ENCODE results near the gene STARD7. TPM values are rescaled to one million over a fixed set of nuclear protein-coding genes. Genes with fewer than 3 reads are reported as not detected.
"Not testable (repeated sequence)": the region's sequence is repeated elsewhere in the genome, so short reads cannot be mapped to it uniquely, and the experiment has no call there.

Gene STARD7
- total RNA-seq = 135 and 145 TPM in 2 replicates

GRCh38 chr2:96208143-96209010, at the start of gene STARD7:
TSS of gene STARD7 (minus strand) at chr2:96208827. CDS start at chr2:96208434, 393 bp downstream.
- peak; percentile 91 for DNase-seq (ENCODE audit: low read depth)

DNA sequence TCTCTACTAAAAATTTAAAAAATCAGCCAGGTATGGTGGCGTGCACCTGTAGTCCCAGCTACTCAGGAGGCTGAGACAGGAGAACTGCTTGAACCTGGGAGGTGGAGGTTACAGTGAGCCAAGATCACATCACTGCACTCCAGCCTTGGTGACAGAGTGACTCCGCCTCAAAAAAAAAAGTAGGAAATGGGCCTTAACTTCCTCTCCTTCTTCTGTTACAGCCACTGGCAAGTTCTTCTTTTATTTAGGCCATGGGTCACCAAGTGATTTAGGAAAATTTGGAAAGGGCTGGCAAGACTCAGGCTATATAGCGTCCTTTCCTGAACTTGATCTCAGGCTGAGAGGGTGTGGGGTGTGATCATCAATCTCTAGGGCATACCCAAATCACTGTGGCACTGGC, 49.1 kb upstream of the STARD7 start:
- not testable (repeated sequence) for DNase-seq (ENCODE audit: low read depth)

GRCh38 chr2:96256611-96257113, 48.0 kb upstream of the STARD7 start:
- DNase-seq (ENCODE audit: low read depth) = no peak

- DNase-seq (ENCODE audit: low read depth) = no peak
These were observed 45.9 kb upstream of the STARD7 start for GRCh38 chr2:96254571-96254970.

- DNase-seq (ENCODE audit: low read depth) = no peak
These were observed 44.4 kb upstream of the STARD7 start for GRCh38 chr2:96253006-96253405.

DNA sequence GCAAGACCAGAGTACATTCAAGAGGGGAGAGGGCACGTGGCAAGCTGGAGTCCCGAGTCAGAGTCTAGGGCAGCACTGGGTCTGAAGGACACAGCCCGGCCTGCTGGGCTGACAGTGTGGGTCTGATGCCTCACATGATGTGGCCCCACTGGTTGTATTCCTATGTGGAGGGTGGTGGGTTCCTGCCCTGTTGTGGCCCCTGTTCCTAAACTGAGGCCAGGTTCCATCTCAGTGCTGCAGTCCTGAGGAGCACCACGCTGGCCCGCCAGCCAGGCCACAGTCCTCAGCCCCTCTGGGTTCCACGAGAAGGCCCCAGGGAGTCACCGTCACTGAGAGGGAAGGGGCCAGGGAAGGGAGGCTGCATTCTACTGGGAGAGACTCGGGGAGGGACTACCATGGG, 43.9 kb upstream of the STARD7 start:
- no peak for DNase-seq (ENCODE audit: low read depth)

DNA sequence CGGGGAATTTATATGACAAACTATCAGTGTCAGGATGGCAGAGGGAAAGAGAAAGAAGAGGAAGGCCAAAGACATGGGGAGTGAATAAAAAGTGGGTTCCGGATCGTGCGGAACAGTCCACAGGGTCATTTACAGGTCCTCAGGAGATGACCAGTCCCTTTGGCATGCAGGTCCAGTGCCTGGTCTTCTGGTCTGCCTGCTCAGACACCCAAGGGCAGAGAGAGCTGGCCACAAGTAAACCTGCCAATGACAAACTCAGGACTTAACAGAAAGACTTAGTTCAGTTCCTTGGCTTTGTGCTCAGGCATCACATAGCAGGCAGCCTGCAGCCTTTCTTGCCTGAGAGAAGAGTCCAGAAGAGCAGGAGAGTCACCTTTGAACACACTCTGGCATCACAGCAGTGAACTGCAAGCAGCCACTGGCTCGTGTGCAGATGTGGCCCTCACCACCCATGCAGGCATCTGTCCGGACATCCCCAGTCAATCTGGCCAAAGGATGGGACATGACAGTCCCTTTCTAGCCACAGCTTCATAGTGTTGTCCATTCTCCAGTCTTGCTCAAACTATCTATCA, 43.2 kb upstream of the STARD7 start:
- DNase-seq (ENCODE audit: low read depth) = peak; percentile 97

- no peak for DNase-seq (ENCODE audit: low read depth)
These were observed 41.6 kb upstream of the STARD7 start for GRCh38 chr2:96250188-96250587.

GRCh38 chr2:96249654-96250053, 41.0 kb upstream of the STARD7 start:
- no peak for DNase-seq (ENCODE audit: low read depth)

- no peak for DNase-seq (ENCODE audit: low read depth)
These were observed 40.0 kb upstream of the STARD7 start for GRCh38 chr2:96248624-96249023.

DNA sequence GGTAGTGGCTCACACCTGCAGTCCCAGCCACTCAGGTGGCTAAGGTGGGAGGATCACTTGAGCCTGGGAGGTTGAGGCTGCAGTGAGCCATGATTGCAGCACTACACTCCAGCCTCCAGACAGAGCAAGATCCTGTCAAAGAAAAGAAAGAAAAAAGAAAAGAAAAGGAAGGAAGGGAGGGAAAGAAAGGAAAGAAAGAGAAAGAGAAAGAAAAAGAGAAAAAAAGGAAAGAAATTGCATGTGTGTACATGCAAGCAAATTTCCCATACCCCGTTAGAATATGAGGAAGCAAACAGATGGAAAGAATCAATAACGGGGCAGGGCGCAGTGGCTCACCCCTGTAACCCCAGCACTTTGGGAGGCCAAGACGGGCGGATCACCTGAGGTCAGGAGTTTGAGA, 39.3 kb upstream of the STARD7 start:
- no peak for DNase-seq (ENCODE audit: low read depth)

DNA sequence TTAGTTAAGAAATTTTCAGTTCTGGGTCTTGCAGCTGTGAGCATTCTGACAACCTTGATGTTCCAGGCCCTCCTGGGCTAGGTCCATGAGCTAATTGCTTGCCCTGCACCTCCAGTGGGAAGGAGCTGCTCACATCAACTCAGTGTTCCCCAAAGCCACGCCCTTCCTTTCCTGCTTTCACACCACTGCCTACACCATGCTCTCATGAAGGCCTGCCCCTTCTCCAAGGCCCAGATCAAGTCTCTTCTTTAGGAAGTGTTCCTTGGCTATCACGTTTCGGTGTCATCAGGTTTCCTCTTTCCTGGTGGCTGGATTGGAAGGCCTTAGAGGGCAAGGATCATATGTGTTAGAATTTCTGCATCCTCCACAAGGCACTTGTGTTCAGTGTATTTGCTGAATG, 38.4 kb upstream of the STARD7 start:
- no peak for DNase-seq (ENCODE audit: low read depth)

- DNase-seq (ENCODE audit: low read depth) = no peak
These were observed 37.2 kb upstream of the STARD7 start for GRCh38 chr2:96245609-96246390.

DNA sequence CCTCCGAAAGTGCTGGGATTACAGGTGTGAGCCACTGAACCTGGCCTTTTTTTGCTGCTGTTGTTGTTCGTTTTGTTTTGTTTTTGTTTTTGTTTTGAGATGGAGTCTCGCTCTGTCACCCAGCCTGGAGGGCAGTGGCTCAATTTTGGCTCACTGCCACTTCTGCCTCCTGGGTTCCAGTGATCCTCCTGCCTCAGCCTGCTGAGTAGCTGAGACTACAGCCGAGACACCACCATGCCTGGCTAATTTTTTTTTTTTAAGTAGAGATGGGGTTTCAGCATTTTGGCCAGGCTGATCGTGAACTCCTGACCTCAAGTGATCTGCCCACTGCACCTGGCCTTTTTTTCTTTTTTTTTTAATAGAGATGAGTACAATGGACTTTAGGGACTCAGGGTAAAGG, 35.2 kb upstream of the STARD7 start:
- DNase-seq (ENCODE audit: low read depth) = no peak

DNA sequence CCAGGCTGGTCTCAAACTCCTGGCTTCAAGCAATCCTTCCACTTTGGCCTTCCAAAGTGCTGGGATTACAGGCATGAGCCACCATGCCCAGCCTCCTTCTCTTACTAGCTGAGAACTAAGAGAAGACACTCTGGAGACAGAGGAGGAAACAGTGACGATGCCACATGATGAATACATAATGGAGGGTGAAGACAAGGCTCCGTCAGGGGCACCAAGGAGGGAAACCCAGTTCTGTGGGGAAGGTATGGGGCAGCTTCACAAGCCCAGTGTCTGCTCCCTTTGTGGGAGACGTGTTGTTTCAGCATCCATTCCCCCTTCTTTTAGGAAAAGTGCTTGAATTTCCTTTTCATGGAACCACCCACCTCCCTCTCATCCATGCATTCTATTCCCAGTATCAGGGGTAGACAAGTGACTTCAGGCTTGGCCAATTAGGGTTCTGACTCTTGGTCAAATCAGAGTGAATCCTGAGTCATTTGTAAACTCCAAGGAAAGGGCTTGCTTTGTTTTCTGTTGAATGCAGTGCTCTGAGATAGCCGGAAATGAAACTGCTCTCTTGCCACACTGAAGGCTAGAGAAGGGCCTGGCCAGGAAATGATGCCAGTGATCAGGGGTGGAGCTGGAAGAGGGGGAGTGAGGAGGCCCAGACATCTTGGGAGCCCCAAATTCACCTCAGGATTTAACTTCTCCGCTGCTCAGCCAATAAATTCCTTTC, 33.4 kb upstream of the STARD7 start:
- DNase-seq (ENCODE audit: low read depth) = peak; percentile 8

DNA sequence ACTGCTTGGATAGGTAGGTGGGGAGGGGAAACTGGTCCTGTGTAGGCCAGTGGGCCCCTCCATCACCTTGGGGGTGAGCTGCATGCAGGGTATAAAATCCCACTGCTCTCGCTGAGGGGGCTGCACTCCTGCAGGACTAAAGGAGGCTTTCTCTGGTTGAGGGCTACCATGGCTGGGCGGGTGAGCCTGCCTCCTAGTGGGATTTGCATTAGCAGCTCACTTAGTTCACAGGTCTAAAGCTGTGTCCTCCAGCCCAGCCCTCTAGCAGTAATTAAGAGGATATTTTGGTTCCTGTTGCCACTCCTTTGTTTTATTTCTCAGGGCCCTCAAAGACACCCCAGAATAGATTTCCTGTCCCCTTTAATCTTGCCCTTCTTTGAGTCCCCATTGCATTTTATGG, 32.6 kb upstream of the STARD7 start:
- no peak for DNase-seq (ENCODE audit: low read depth)

- DNase-seq (ENCODE audit: low read depth) = no peak
These were observed 31.9 kb upstream of the STARD7 start for GRCh38 chr2:96240341-96241038.

- no peak for DNase-seq (ENCODE audit: low read depth)
These were observed 31.2 kb upstream of the STARD7 start for GRCh38 chr2:96239745-96240264.

GRCh38 chr2:96239091-96239490, 30.5 kb upstream of the STARD7 start:
- DNase-seq (ENCODE audit: low read depth) = no peak

GRCh38 chr2:96238266-96238665, 29.6 kb upstream of the STARD7 start:
- no peak for DNase-seq (ENCODE audit: low read depth)

DNA sequence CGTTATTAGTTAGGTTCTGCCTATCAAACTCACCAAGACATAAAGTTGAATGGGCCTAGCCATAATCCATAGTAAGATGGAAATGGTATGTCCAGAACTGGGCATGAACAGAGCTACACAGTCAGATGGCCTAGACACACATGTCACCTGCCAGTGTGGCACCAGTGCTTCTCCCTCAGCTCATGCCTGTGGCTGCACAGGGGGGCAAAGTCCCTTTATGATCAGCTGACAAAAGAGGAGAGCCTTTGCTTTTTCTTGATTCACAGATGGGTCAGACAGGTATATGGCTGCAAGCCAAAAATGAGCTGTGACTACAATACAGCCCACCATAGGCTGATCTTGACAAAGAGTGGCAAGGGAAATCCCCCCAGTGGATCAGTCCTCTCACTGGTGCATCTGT, 28.3 kb upstream of the STARD7 start:
- DNase-seq (ENCODE audit: low read depth) = no peak

Data from renal cortical epithelial cell (primary cell).